ENCODE data around the gene PEAK3. TPM values are rescaled to one million over a fixed set of nuclear protein-coding genes. Genes with fewer than 3 reads are reported as not detected.

PEAK3 gene
- total and polyA plus RNA-seq, 10 of the 15 experiments (the other 5 are each of a cell fraction or from before 2014, with no cell fraction given), result 0.03 to 0.10 (median 0.05) TPM; not detected in 7

- TF ChIP-seq ETV6 (conservative IDR thresholded peaks at IDR 0.05 in 1 of 2, IDR thresholded peaks at IDR 0.05 in 1 of 2; ENCODE audit: borderline replicate concordance in 1 of 2, low read depth in 1 of 2) (no peak), JUND (IDR thresholded peaks at IDR 0.05; ENCODE audit: low read depth, low read length) (peak; percentile 30; the same call in 1 of the 2 replicates), STAT3 (IDR thresholded peaks at IDR 0.05; ENCODE audit: low read depth, low read length) (no peak), PRDM15 (CRISPR knock-in tag; IDR thresholded peaks at IDR 0.05) (no peak), TBL1XR1 (IDR thresholded peaks at IDR 0.05; ENCODE audit: low read depth, low read length) (no peak), POLR2AphosphoS5 (IDR thresholded peaks at IDR 0.05; ENCODE audit: low read length) (no peak), SP1 (IDR thresholded peaks at IDR 0.05; ENCODE audit: low read depth, low read length) (no peak), GATAD2B (conservative IDR thresholded peaks at IDR 0.05; ENCODE audit: low read depth) (peak; percentile 34; the same call in 1 of the 2 replicates), MEF2B (IDR thresholded peaks at IDR 0.05; ENCODE audit: partially characterized antibody, poor library complexity, severe bottlenecking) (no peak), POU2F2 (IDR thresholded peaks at IDR 0.05; ENCODE audit: borderline replicate concordance, low read depth, low read length) (peak; percentile 95), ATF2 (IDR thresholded peaks at IDR 0.05; ENCODE audit: low read length) (peak; percentile 85), KLF5 (IDR thresholded peaks at IDR 0.05; ENCODE audit: partially characterized antibody) (no peak), FOS (IDR thresholded peaks at IDR 0.05; ENCODE audit: borderline replicate concordance, extremely low read depth, insufficient read length) (no peak), ZBTB11 (CRISPR knock-in tag; IDR thresholded peaks at IDR 0.05) (no peak), CREM (IDR thresholded peaks at IDR 0.05; ENCODE audit: low read depth) (peak; percentile 50; the same call in 1 of the 2 replicates), PAX5 (IDR thresholded peaks at IDR 0.05; ENCODE audit: borderline replicate concordance, low read depth, low read length) (no peak)
- TF ChIP-seq, protein P1, sequence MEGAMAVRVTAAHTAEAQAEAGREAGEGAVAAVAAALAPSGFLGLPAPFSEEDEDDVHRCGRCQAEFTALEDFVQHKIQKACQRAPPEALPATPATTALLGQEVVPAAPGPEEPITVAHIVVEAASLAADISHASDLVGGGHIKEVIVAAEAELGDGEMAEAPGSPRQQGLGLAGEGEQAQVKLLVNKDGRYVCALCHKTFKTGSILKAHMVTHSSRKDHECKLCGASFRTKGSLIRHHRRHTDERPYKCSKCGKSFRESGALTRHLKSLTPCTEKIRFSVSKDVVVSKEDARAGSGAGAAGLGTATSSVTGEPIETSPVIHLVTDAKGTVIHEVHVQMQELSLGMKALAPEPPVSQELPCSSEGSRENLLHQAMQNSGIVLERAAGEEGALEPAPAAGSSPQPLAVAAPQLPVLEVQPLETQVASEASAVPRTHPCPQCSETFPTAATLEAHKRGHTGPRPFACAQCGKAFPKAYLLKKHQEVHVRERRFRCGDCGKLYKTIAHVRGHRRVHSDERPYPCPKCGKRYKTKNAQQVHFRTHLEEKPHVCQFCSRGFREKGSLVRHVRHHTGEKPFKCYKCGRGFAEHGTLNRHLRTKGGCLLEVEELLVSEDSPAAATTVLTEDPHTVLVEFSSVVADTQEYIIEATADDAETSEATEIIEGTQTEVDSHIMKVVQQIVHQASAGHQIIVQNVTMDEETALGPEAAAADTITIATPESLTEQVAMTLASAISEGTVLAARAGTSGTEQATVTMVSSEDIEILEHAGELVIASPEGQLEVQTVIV (IDR thresholded peaks at IDR 0.05; ENCODE audit: borderline replicate concordance, partially characterized antibody), result no peak
- TF ChIP-seq, protein P2, sequence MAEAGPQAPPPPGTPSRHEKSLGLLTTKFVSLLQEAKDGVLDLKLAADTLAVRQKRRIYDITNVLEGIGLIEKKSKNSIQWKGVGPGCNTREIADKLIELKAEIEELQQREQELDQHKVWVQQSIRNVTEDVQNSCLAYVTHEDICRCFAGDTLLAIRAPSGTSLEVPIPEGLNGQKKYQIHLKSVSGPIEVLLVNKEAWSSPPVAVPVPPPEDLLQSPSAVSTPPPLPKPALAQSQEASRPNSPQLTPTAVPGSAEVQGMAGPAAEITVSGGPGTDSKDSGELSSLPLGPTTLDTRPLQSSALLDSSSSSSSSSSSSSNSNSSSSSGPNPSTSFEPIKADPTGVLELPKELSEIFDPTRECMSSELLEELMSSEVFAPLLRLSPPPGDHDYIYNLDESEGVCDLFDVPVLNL (IDR thresholded peaks at IDR 0.05; ENCODE audit: low read depth, low read length), result no peak
Measured at GRCh38 chr19:2260341-2260805, 21.6 kb downstream of the PEAK3 start (continued).
